ENCODE results near the gene MAMSTR.
A peak's percentile ranks its signal among the peaks of the same experiment; 100 is the strongest.

The MAMSTR gene

GRCh38 chr19:48746110-48746509 is 26.6 kb upstream of the MAMSTR start:
- DNase-seq (ENCODE audit: low spot score) = no peak

GRCh38 chr19:48745208-48745995 is 25.9 kb upstream of the MAMSTR start:
- peak; percentile 79 for DNase-seq (ENCODE audit: low spot score)

DNA sequence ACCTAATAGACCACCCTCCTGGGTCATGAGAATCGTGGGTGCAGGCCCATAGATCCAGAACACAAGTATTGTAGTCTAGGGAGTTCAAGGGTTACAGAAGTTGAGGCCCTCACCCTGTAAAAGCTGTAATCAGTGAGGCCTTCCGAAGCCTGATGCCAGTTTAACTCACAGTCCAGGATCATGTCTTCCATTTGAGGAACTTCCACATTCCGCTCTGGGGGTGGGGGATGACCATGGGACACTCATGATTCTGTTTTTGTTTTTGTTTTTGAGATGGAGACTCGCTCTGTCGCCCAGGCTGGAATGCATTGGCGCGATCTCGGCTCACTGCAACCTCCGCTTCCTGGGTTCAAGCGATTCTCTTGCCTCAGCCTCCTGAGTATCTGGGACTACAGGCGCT is 22.6 kb upstream of the MAMSTR start:
- DNase-seq (ENCODE audit: low spot score) = no peak

DNA sequence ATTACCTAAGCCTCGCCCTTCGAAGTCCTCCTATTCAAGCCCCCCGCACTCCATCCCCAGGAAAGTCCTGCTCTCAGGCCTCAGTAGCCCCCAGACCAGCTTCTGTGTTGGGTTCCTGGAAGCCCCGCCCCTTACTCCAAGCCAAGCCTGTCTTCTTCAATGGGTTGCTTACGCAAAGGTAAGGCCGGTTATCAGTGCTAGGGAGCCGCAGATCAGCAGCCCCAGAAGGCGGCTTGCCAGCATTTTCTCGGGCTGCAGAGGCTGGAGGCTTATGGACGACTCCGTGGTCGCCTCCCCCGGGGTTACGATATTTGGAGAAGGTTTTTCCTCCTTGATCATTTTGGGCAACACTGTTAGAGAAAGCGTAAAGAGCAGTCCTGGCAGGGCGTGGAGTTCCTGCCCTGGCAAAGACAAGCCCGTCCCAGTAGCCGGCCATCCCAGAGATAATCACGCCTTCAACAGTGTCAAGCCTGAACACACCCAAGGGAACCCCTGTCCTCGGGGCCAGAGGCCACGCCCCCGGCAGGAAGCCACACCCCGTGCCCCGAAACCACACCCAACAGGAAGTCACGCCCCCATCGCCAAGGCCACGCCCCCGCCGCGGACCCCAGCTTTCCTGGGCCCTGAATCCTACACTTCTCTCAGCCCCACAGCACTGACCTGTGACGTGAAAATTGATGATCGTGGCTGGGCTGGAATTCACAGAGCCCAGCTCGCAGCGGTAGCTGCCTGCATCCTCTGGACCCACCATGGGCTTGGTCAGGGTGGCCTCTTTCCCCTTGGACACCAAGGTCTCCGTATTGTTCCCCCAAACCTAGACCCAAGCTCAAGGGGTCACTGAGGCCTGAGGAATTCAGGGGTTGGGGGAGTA is 21.8 kb upstream of the MAMSTR start:
- peak; percentile 58 for DNase-seq (ENCODE audit: low spot score)

DNA sequence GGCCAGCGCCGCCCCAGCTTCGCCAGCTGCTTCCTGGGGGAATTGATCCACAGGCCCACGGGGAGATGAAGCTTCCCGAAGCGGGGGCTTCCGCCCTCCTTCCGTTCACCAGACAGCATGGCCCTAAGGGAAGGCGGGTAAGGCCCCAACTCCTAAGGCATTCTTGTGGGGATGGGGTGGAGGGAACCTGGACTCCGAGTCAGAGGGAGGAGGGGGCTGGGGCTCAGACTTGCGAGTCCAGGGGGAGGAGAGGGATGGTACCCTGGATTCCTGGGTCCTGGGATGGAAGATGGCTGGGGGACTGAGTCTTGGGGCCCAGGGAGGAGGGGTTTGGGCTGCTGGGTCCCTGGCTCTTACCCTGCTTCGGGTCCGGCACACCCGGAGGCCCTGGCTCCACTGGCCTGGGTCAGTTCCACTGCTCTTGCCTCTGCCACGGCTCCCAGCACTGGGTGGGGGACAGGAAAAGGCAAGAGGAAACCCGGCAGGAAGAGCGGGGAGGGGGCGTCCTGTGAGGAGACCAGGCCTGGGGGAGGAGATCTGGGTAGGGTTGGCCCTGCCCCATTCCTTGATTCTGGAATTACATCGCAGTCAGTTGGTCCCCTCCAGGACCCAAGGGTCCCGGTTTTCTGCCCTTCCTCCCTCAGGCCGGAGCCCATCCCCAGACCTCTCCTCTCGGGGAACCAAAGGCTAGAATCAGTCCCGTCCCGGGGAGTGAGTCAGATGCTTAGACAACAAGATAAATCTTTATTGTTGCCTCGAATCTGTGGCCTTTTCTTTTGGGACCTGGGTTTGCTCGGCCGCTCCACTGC is 20.8 kb upstream of the MAMSTR start, which contains the start of gene RASIP1:
TSS of gene RASIP1 (minus strand) at position 447 of the 809 bp plus-strand sequence. CDS start at position 119, 328 bp downstream.
- no peak for DNase-seq (ENCODE audit: low spot score)

- no peak for DNase-seq (ENCODE audit: low spot score)
Measured at GRCh38 chr19:48739404-48740163, 20.1 kb upstream of the MAMSTR start.

DNA sequence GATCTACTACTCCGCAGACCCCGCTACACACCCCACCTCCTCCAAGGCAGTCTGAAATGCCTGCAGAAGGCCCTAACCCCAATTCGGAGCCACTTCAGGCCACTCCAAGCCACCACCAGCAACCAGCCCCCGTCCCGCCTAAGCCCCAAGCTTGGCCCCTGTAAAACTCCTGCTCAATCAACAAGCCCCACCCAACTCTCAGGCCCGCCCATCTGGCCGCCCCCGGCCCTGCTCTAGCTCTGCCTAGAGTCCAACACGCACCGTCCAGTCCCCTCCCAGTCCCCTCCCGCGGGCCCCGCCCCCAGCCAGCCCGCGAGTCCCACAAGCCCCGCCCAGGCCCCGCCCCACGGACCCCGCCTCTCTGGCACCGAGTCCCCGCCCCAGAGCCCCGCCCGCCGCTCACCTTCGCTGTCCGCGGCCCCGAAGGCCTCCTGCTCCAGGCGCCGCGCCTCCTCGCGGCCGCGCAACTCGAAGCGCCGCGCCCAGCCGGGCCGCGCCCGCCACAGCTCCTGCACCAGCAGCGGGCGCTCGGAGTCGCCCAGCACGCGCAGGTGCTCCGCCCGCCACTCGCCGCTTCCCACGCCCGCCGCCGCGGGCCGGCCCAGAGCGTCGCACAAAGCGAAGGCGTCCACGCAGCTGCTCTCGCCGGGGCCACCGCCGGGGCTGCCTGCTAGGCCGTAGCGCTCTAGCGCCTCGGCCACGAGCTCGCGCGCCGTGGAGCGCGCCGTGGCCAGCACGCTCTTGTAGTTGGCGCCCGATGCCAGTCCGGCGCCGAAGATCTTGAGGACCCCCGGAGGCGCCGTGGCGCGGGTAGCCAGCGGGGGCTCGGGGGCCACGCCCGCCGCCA is 19.3 kb upstream of the MAMSTR start:
- peak; percentile 99 for DNase-seq (ENCODE audit: low spot score)

GRCh38 chr19:48737360-48737998 is 18.0 kb upstream of the MAMSTR start:
- DNase-seq (ENCODE audit: low spot score) = peak; percentile 58

- peak; percentile 77 for DNase-seq (ENCODE audit: low spot score)
Measured at GRCh38 chr19:48735031-48735615, 15.6 kb upstream of the MAMSTR start.

- no peak for DNase-seq (ENCODE audit: low spot score)
Measured at GRCh38 chr19:48734625-48735024, 15.1 kb upstream of the MAMSTR start.

GRCh38 chr19:48731452-48731851 is 11.9 kb upstream of the MAMSTR start:
- no peak for DNase-seq (ENCODE audit: low spot score)

- DNase-seq (ENCODE audit: low spot score) = no peak
Measured at GRCh38 chr19:48728911-48729664, 9.6 kb upstream of the MAMSTR start.

GRCh38 chr19:48726556-48726955 is 7.0 kb upstream of the MAMSTR start:
- no peak for DNase-seq (ENCODE audit: low spot score)

GRCh38 chr19:48724796-48725753 is 5.5 kb upstream of the MAMSTR start:
- DNase-seq (ENCODE audit: low spot score) = peak; percentile 62

- no peak for DNase-seq (ENCODE audit: low spot score)
Measured at GRCh38 chr19:48722196-48722708, 2.7 kb upstream of the MAMSTR start.

DNA sequence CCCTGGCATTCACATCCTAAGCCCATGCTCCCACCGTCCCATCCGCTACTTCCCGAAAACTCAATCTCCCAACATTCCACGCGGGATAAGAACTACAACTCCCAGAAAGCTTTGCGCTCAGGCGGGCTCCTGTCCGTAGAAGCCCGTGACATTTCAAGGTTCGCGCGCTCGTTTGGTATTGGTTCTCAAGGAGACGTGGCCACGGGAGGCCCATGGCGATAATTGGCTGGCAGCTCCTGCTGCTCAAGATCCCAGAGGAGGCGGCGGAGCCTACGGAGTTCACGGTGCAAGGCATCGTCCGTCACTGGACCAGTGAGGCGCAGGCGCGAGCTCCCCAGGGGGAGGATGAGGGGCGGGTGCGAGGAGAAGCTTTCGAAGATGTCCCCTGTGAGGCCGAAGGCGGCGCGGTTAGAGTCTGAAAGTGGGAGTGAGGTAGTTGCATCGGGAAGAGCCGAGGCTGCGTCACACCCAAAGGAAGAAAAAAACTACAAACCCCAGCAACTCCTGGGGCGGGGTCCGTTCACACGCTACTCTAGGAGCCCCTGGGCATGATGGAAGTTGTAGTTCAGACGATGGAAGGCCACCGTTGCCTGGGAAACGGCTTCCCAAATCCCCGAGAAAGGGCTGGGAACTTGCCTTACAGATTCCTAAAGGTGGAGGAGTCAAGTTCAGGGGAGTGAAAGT is 1.2 kb upstream of the MAMSTR start:
- peak; percentile 94 for DNase-seq (ENCODE audit: low spot score)

DNA sequence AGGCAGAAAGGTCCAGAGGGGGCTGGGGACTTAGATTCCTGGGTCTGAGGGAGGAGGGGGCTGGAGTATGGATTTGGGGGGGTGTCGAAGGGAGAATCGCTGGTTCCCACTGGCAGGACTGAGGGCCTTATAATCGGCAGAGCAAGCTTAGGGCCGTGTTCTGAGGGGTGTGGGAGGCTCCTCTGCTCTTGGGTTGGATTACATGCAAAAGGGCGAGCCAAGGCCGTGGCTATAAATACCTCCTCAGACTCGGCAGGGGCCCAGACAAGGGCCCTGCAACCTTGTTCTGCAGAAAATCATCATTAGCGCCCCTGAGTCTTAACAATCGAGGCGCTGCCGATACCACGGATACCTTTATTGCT is 707 bp upstream of the MAMSTR start:
- DNase-seq (ENCODE audit: low spot score) = no peak
